HG03108 (cell line): ENCODE results near the gene ITGB6.

Experiments used
- ATAC-seq: cut with Tn5 transposase; IDR thresholded peaks from one replicate; pipeline ENCODE4 v1.9.1; 2021; ENCODE audit warnings: moderate library complexity; ENCODE audit not compliant: unreplicated experiment

Gene ITGB6

GRCh38 chr2:160199683-160200389, at the start of gene ITGB6:
Gene ITGB6, minus strand, starts transcription at chr2:160200272. Its CDS starts 209 bp downstream, at chr2:160200063.
- ATAC-seq, result no peak

GRCh38 chr2:160247296-160248035, 47.4 kb upstream of the ITGB6 start:
- ATAC-seq, result no peak

GRCh38 chr2:160246356-160246755, 46.3 kb upstream of the ITGB6 start:
- no peak for ATAC-seq

GRCh38 chr2:160245614-160246155, 45.6 kb upstream of the ITGB6 start:
- no peak for ATAC-seq

GRCh38 chr2:160242893-160243564, 43.0 kb upstream of the ITGB6 start:
- ATAC-seq, result no peak

- ATAC-seq, result no peak
Measured at GRCh38 chr2:160241251-160242137, 41.4 kb upstream of the ITGB6 start.

GRCh38 chr2:160239436-160239835, 39.4 kb upstream of the ITGB6 start:
- no peak for ATAC-seq

GRCh38 chr2:160238392-160238791, 38.3 kb upstream of the ITGB6 start:
- ATAC-seq, result no peak

- no peak for ATAC-seq
Measured at GRCh38 chr2:160232905-160233475, 32.9 kb upstream of the ITGB6 start.

- ATAC-seq, result no peak
Measured at GRCh38 chr2:160229591-160229990, 29.5 kb upstream of the ITGB6 start.

GRCh38 chr2:160228141-160228917, 28.3 kb upstream of the ITGB6 start:
- no peak for ATAC-seq

GRCh38 chr2:160227293-160227915, 27.3 kb upstream of the ITGB6 start:
- ATAC-seq, result no peak

- no peak for ATAC-seq
Measured at GRCh38 chr2:160226367-160226766, 26.3 kb upstream of the ITGB6 start.

- ATAC-seq, result no peak
Measured at GRCh38 chr2:160225722-160226121, 25.6 kb upstream of the ITGB6 start.

- ATAC-seq, result peak; percentile 6
Measured at GRCh38 chr2:160224507-160224906, 24.4 kb upstream of the ITGB6 start.

- peak; percentile 92 for ATAC-seq
Measured at GRCh38 chr2:160224060-160224459, 24.0 kb upstream of the ITGB6 start.

- no peak for ATAC-seq
Measured at GRCh38 chr2:160223560-160223959, 23.5 kb upstream of the ITGB6 start.

- no peak for ATAC-seq
Measured at GRCh38 chr2:160222546-160223283, 22.6 kb upstream of the ITGB6 start.
